ENCODE results near the gene EREG. TPM values are rescaled to one million over a fixed set of nuclear protein-coding genes. Genes with fewer than 3 reads are reported as not detected.

EREG gene
- total RNA-seq, 3 donors from 2014 or later: 1.5 to 8.8 (median 2.3) TPM

GRCh38 chr4:74344031-74344430, 20.9 kb upstream of the EREG start:
- Histone ChIP-seq H3K36me3 (ENCODE audit: low read depth) (no peaks in the 10 kb centered on the region), H3K4me3 (no peak overlapping the region), H3K4me1 (ENCODE audit: low read depth) (no peaks in the 10 kb centered on the region), H3K9me3 (peaks cover 16% of the 10 kb centered on the region)
- DNase-seq (no peak), ATAC-seq (no peak)
- TF ChIP-seq CTCF (IDR thresholded peaks at IDR 0.05): no peak
- intact Hi-C loops (cut with DNase I, micrococcal nuclease): no loop called here

- ATAC-seq (peak; percentile 38), DNase-seq (no peak)
- no peaks in the 10 kb centered on the region for H3K36me3 ChIP-seq (ENCODE audit: low read depth)
- H3K4me1 ChIP-seq (ENCODE audit: low read depth): no peaks in the 10 kb centered on the region
- no peak for TF ChIP-seq CTCF (IDR thresholded peaks at IDR 0.05)
- intact Hi-C loops (cut with DNase I, micrococcal nuclease): no loop called here
- no peak overlapping the region for H3K4me3 ChIP-seq
- H3K9me3 ChIP-seq: no peaks in the 10 kb centered on the region
These were observed 11.1 kb upstream of the EREG start for GRCh38 chr4:74353858-74354257.

- ATAC-seq (no peak), DNase-seq (no peak)
- Histone ChIP-seq H3K4me1 (ENCODE audit: low read depth) (no peaks in the 10 kb centered on the region), H3K36me3 (ENCODE audit: low read depth) (no peaks in the 10 kb centered on the region), H3K4me3 (no peak overlapping the region), H3K9me3 (no peaks in the 10 kb centered on the region)
- intact Hi-C loops (cut with DNase I, micrococcal nuclease): no loop called here
- TF ChIP-seq CTCF (IDR thresholded peaks at IDR 0.05): no peak
These were observed 7.0 kb upstream of the EREG start for GRCh38 chr4:74357965-74358364.

- no peak for TF ChIP-seq CTCF (IDR thresholded peaks at IDR 0.05)
- Histone ChIP-seq H3K9me3 (no peaks in the 10 kb centered on the region), H3K4me3 (no peak overlapping the region), H3K36me3 (ENCODE audit: low read depth) (no peaks in the 10 kb centered on the region), H3K4me1 (ENCODE audit: low read depth) (peaks cover 3% of the 10 kb centered on the region)
- no peak for ATAC-seq
- intact Hi-C loops (cut with DNase I, micrococcal nuclease): no loop called here
- no peak for DNase-seq
These were observed 3.3 kb upstream of the EREG start for GRCh38 chr4:74361671-74362070.

GRCh38 chr4:74362347-74362746, 2.6 kb upstream of the EREG start:
- intact Hi-C loops (cut with DNase I, micrococcal nuclease): no loop called here
- ATAC-seq (no peak), DNase-seq (no peak)
- TF ChIP-seq CTCF (IDR thresholded peaks at IDR 0.05): no peak
- Histone ChIP-seq H3K4me1 (ENCODE audit: low read depth) (peaks cover 3% of the 10 kb centered on the region), H3K9me3 (no peaks in the 10 kb centered on the region), H3K36me3 (ENCODE audit: low read depth) (no peaks in the 10 kb centered on the region), H3K4me3 (no peak overlapping the region)

- Histone ChIP-seq H3K4me3 (no peak overlapping the region), H3K4me1 (ENCODE audit: low read depth) (peaks cover 3% of the 10 kb centered on the region), H3K36me3 (ENCODE audit: low read depth) (no peaks in the 10 kb centered on the region), H3K9me3 (no peaks in the 10 kb centered on the region)
- TF ChIP-seq CTCF (IDR thresholded peaks at IDR 0.05): no peak
- intact Hi-C loops (cut with DNase I, micrococcal nuclease): no loop called here
- ATAC-seq: no peak
- no peak for DNase-seq
These were observed 691 bp upstream of the EREG start for GRCh38 chr4:74364256-74364651.

Measured in mucosa of descending colon (tissue), 3 donors.